HCT116 (cell line): ENCODE measurements around the gene KCNC3. TPM values are rescaled to one million over a fixed set of nuclear protein-coding genes. Genes with fewer than 3 reads are reported as not detected.

Experiments used
- ATAC-seq: fragments of 200-7000 bp; cut with Tn5 transposase; 2 replicates; pipeline ENCODE4 v1.9.1; 2020; ENCODE audit warnings: mild to moderate bottlenecking, moderate library complexity
- BruUV-seq: library from RNA; stranded (reverse); fragments of 400-500 nt; replicated peaks from 2 replicates; lab custom pipeline; 2021; lab: Mats Ljungman, UMichigan
- CTCF ChIA-PET: fragments of 300-600 bp; sonication (Branson Sonifier 250); formaldehyde crosslinking; loops from one replicate; lab custom pipeline; 2021; ENCODE audit warnings: antibody characterized with exemption; lab: Charles Lee
- POLR2A ChIA-PET: fragments of 300-600, 350-600 bp; sonication (Branson Sonifier 250); formaldehyde crosslinking; loops from one replicate; lab custom pipeline; 2021; ENCODE audit warnings: antibody characterized with exemption; lab: Charles Lee
- RAD21 ChIA-PET, 2 experiments: fragments of 300-600 bp; sonication (Branson Sonifier 250); formaldehyde crosslinking; loops; one replicate each; lab custom pipeline; 2023; ENCODE audit warnings: low total read pairs in 2 of 2; ENCODE audit not compliant: uncharacterized antibody in 2 of 2, unreplicated experiment in 2 of 2, low non-redundant PET in 1 of 2; lab: Charles Lee
- DNase-seq: peaks from one replicate; pipeline ENCODE4 v3.0.0-alpha.2; 2010; ENCODE audit warnings: low read depth, low spot score
- H2AFZ ChIP-seq: fragments of 200-600 bp; shearing (Covaris generic), sonication (generic); 2 replicates; pipeline ENCODE4 v1.6.1; 2017; ENCODE audit warnings: low read depth, mixed run types, mixed read lengths, antibody characterized with exemption, low read length; ENCODE audit not compliant: poor library complexity, severe bottlenecking
- H3K27ac ChIP-seq: 2 replicates; pipeline ENCODE4 v1.5.1; 2012; ENCODE audit warnings: low read depth, low read length
- H3K27me3 ChIP-seq: fragments of 200-600 bp; sonication (generic); 2 replicates; pipeline ENCODE4 v1.6.1; 2016; ENCODE audit warnings: mixed run types, low read length, mixed read lengths; ENCODE audit not compliant: insufficient read depth
- H3K36me3 ChIP-seq, 2 experiments: fragments of 200-500 bp in 1 of 2; fragments of 200-600 bp in 1 of 2; sonication (Bioruptor generic) in 1 of 2; sonication (generic) in 1 of 2; 2 replicates each; pipeline versions ENCODE4 v1.5.1 to v1.6.1; 2014 to 2016; ENCODE audit warnings: low read length in 2 of 2, inconsistent platforms in 1 of 2, mixed read lengths in 1 of 2, mixed run types in 1 of 2; ENCODE audit not compliant: insufficient read depth in 2 of 2, control insufficient read depth in 1 of 2
- H3K4me1 ChIP-seq, 2 experiments: fragments of 200-600 bp in 1 of 2; sonication (generic) in 1 of 2; 2 replicates each; pipeline versions ENCODE4 v1.5.1 to v1.6.1; 2012 to 2017; ENCODE audit warnings: low read length in 2 of 2, inconsistent platforms in 1 of 2, mild to moderate bottlenecking in 1 of 2, mixed read lengths in 1 of 2, mixed run types in 1 of 2, moderate library complexity in 1 of 2; ENCODE audit not compliant: insufficient read depth in 2 of 2, control insufficient read depth in 1 of 2
- H3K4me2 ChIP-seq: fragments of 200-600 bp; sonication (generic); 2 replicates; pipeline ENCODE4 v1.6.1; 2017; ENCODE audit warnings: mixed run types, low read length, mixed read lengths
- H3K4me3 ChIP-seq, 2 experiments: fragments of 200-600 bp in 1 of 2; sonication (generic) in 1 of 2; replicated peaks in 1 of 2; 2 replicates each; pipeline ENCODE4 v1.5.1; 2011 to 2016; ENCODE audit warnings: low read length in 2 of 2, control low read depth in 1 of 2, low read depth in 1 of 2, mild to moderate bottlenecking in 1 of 2, mixed read lengths in 1 of 2, mixed run types in 1 of 2
- H3K79me2 ChIP-seq: fragments of 200-600 bp; sonication (generic); 2 replicates; pipeline ENCODE4 v1.6.1; 2017; ENCODE audit warnings: mild to moderate bottlenecking, mixed run types, low read length, moderate library complexity, mixed read lengths; ENCODE audit not compliant: insufficient read depth
- H3K9ac ChIP-seq: fragments of 200-600 bp; sonication (generic); 2 replicates; pipeline ENCODE4 v1.6.1; 2016; ENCODE audit warnings: low read length, mixed read lengths
- H3K9me2 ChIP-seq: fragments of 200-600 bp; sonication (generic), shearing (Covaris generic); 2 replicates; pipeline ENCODE4 v1.6.1; 2017; ENCODE audit warnings: mixed run types, mild to moderate bottlenecking, moderate library complexity; ENCODE audit not compliant: insufficient read depth
- H3K9me3 ChIP-seq, 2 experiments: fragments of 200-500 bp in 1 of 2; fragments of 200-600 bp in 1 of 2; sonication (Bioruptor generic) in 1 of 2; sonication (generic) in 1 of 2; 2 replicates each; pipeline ENCODE4 v1.6.1; 2014 to 2017; ENCODE audit warnings: low read length in 2 of 2, mixed read lengths in 2 of 2, inconsistent platforms in 1 of 2, low read depth in 1 of 2, mild to moderate bottlenecking in 1 of 2, mixed run types in 1 of 2, moderate library complexity in 1 of 2; ENCODE audit not compliant: control insufficient read depth in 1 of 2, insufficient read depth in 1 of 2
- H4K20me1 ChIP-seq: fragments of 200-600 bp; sonication (generic), shearing (Covaris generic); 2 replicates; pipeline ENCODE4 v1.6.1; 2017; ENCODE audit warnings: mixed run types, mild to moderate bottlenecking, moderate library complexity; ENCODE audit not compliant: insufficient read depth
- EGR1 ChIP-seq: IDR thresholded peaks from 2 replicates; pipeline ENCODE4 v1.6.1; 2012; ENCODE audit warnings: low read depth
- EZH2 ChIP-seq: fragments of 200-600 bp; sonication (generic); IDR thresholded peaks from 2 replicates; pipeline ENCODE4 v1.6.1; 2017; ENCODE audit warnings: antibody characterized with exemption, mixed run types
- RAD21 ChIP-seq: IDR thresholded peaks from 2 replicates; pipeline ENCODE4 v1.6.1; 2012; ENCODE audit warnings: low read depth, mild to moderate bottlenecking
- intact Hi-C: fragments of 100-400 bp; cut with micrococcal nuclease; formaldehyde crosslinking; loops from 2 replicates; pipeline ENCODE4 v1.10.0; 2022
- total RNA-seq: library from RNA; stranded (reverse); gene quantifications from one replicate; pipeline ENCODE4 v1.2.1, GENCODE V29; 2021; ENCODE audit not compliant: unreplicated experiment
- TF ChIP-seq, protein P1 (sequence below): IDR thresholded peaks from 2 replicates; pipeline ENCODE4 v1.6.1; 2011; ENCODE audit warnings: mild to moderate bottlenecking, low read length, moderate library complexity; ENCODE audit not compliant: insufficient replicate concordance; ENCODE audit errors: extremely low read depth

Gene KCNC3
- total RNA-seq, 1 experiment from 2014 or later = 6.9 TPM

DNA sequence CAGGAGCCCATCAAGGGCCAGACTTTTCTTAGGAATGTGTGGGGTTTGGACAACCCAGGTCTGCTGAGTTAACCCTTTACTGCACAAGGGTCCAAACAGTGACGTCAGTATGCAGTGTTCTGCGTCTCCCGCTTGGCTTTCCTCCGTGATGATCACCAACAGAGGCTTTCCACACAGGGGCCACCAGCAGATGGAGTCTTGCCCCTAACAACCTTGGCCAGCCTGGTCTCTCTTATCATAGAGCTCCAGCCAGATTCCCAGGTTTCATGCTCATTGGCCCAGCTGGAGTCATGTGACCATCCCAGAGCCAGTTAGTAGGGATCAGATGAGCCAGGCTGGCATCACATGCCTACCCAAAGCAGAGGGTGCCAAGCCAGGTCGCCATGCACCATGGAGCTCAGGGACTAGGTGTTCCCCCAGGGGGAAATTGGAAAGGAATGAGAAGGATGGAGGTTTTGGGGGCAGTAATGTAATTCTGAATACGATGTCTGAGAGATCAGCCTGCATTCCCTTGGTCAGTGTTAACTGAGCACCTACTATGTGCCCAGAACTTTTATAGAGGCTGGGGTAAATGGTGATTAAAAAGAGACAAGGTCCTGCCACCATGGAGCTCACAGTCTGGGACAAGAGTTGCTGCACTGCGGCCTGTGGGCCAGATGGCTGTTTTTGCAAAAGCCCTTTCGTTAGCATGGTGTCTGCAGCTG lies 64.5 kb downstream of the KCNC3 start:
- BruUV-seq = no TSS peak
- DNase-seq (no peak), ATAC-seq (peak; percentile 24)
- ChIA-PET POLR2A (no interaction called here), RAD21 (no interaction called here), CTCF (interaction anchor here (1.4 to 2.3 kb wide), 3 partner anchors 10 to 92 kb away, joined by 3 to 7 read pairs (median 3); no protein-coding TSS in a partner anchor)
- Histone ChIP-seq H2AFZ (no peak overlapping the region), H3K4me3 (no peak overlapping the region), H3K9me3 (no peaks in the 10 kb centered on the region), H3K9ac (no peak overlapping the region), H3K79me2 (no peaks in the 10 kb centered on the region), H3K27me3 (no peaks in the 10 kb centered on the region), H3K27ac (no peak overlapping the region), H3K36me3 (peaks cover 4 to 5% of the 10 kb centered on the region in 2 experiments; a peak in 3 of 4 replicates), H4K20me1 (no peaks in the 10 kb centered on the region)
- intact Hi-C loops = no loop called here
- TF ChIP-seq EGR1 (no peak), RAD21 (peak; percentile 17; the same call in 1 of the 2 replicates)
- TF ChIP-seq, all 23 proteins: peak for 1
- H3K4me2 ChIP-seq = no peak overlapping the region
- peaks cover 0 to 9% of the 10 kb centered on the region in 2 experiments; a peak in 2 of 4 replicates for H3K4me1 ChIP-seq
- H3K9me2 ChIP-seq = no peaks in the 10 kb centered on the region

DNA sequence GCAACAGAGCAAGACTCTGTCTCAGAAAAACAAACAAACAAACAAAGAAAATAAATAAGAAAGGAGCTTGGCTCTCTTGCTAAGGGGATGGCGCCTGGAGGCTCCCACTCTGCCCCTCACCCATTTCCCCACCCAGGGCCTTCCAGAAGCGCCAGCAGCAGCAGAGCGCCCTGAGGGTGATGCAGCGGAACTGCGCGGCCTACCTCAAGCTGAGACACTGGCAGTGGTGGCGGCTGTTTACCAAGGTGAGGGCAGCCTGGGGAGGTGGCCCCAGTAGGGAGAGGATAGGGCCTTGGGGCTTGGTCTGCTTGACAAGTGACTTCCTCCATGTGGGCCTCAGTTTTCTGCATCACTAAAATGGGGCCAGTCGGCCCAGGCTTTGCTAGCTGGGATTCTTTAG lies 66.0 kb downstream of the KCNC3 start:
- peaks cover 0 to 4% of the 10 kb centered on the region in 2 experiments; a peak in 2 of 4 replicates for H3K36me3 ChIP-seq
- no peak overlapping the region for H3K9ac ChIP-seq
- H3K27ac ChIP-seq = no peak overlapping the region
- intact Hi-C loops = no loop called here
- POLR2A ChIA-PET = no interaction called here
- DNase-seq = no peak
- TF ChIP-seq, protein P1, sequence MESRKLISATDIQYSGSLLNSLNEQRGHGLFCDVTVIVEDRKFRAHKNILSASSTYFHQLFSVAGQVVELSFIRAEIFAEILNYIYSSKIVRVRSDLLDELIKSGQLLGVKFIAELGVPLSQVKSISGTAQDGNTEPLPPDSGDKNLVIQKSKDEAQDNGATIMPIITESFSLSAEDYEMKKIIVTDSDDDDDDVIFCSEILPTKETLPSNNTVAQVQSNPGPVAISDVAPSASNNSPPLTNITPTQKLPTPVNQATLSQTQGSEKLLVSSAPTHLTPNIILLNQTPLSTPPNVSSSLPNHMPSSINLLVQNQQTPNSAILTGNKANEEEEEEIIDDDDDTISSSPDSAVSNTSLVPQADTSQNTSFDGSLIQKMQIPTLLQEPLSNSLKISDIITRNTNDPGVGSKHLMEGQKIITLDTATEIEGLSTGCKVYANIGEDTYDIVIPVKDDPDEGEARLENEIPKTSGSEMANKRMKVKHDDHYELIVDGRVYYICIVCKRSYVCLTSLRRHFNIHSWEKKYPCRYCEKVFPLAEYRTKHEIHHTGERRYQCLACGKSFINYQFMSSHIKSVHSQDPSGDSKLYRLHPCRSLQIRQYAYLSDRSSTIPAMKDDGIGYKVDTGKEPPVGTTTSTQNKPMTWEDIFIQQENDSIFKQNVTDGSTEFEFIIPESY = no peak
- TF ChIP-seq EGR1 (no peak), EZH2 (no peak)
- H2AFZ ChIP-seq = no peak overlapping the region
- BruUV-seq = no TSS peak
- no peaks in the 10 kb centered on the region for H3K9me3 ChIP-seq
- H3K4me3 ChIP-seq = no peak overlapping the region
- CTCF ChIA-PET = interaction anchor here (1.0 kb wide), 1 partner anchor 62 kb away, joined by 3 read pairs; no protein-coding TSS in a partner anchor
- RAD21 ChIA-PET = no interaction called here
- no peaks in the 10 kb centered on the region for H3K27me3 ChIP-seq
- peaks cover 0 to 9% of the 10 kb centered on the region in 2 experiments; a peak in 2 of 4 replicates for H3K4me1 ChIP-seq
- H3K4me2 ChIP-seq = no peak overlapping the region
- no peak for ATAC-seq
- H3K9me2 ChIP-seq = no peaks in the 10 kb centered on the region
- H3K79me2 ChIP-seq = no peaks in the 10 kb centered on the region
- H4K20me1 ChIP-seq = no peaks in the 10 kb centered on the region

Other genes with a start within 250 kb of the KCNC3 start
- not detected for gene IZUMO2, start 166.1 kb downstream of the KCNC3 start, total RNA-seq
- 60.1 TPM for gene MYH14, start 125.8 kb downstream of the KCNC3 start, total RNA-seq
- 4.4 TPM for gene NAPSA, start 36.3 kb upstream of the KCNC3 start, total RNA-seq
- gene NR1H2, start 47.1 kb upstream of the KCNC3 start, total RNA-seq = 40.3 TPM
- 122 TPM for gene POLD1, start 55.0 kb upstream of the KCNC3 start, total RNA-seq
- 0.96 TPM for gene SPIB, start 89.6 kb upstream of the KCNC3 start, total RNA-seq
- gene MYBPC2, start 103.5 kb upstream of the KCNC3 start, total RNA-seq = not detected
- gene EMC10, start 147.1 kb upstream of the KCNC3 start, total RNA-seq = 92.4 TPM
- 12.2 TPM for gene GARIN5A, start 147.5 kb upstream of the KCNC3 start, total RNA-seq
- gene JOSD2, start 181.8 kb upstream of the KCNC3 start, total RNA-seq = 40.9 TPM
- not detected for gene ASPDH, start 184.5 kb upstream of the KCNC3 start, total RNA-seq
- gene LRRC4B, start 239.1 kb upstream of the KCNC3 start, total RNA-seq = 0.89 TPM